Immature natural killer cell (primary cell): ENCODE measurements around the gene NIPAL3. TPM values are rescaled to one million over a fixed set of nuclear protein-coding genes. Genes with fewer than 3 reads are reported as not detected.

Experiments
- DNase-seq, 3 donors: peaks; one replicate each; pipeline ENCODE4 v3.0.0; 2022; ENCODE audit warnings: mixed read lengths in 1 of 3
- H3K27ac Mint-ChIP-seq, 6 donors: one replicate each; pipeline ENCODE4 v1.8.0; 2020; ENCODE audit warnings: mixed read lengths in 6 of 6, mild to moderate bottlenecking in 5 of 6, inconsistent platforms in 4 of 6, moderate library complexity in 3 of 6
- H3K27me3 Mint-ChIP-seq, 3 donors: one replicate each; pipeline ENCODE4 v1.8.0; 2020 to 2021; ENCODE audit warnings: low read depth in 3 of 3, mild to moderate bottlenecking in 3 of 3, mixed read lengths in 3 of 3, moderate library complexity in 3 of 3, inconsistent platforms in 1 of 3
- H3K36me3 Mint-ChIP-seq, 3 donors: one replicate each; pipeline ENCODE4 v1.8.0; 2020; ENCODE audit warnings: mixed read lengths in 3 of 3, inconsistent platforms in 2 of 3, mild to moderate bottlenecking in 2 of 3
- H3K4me1 Mint-ChIP-seq, 2 donors: one replicate each; pipeline ENCODE4 v1.8.0; 2020; ENCODE audit warnings: inconsistent platforms in 2 of 2, mild to moderate bottlenecking in 2 of 2, mixed read lengths in 2 of 2, moderate library complexity in 1 of 2
- H3K4me3 Mint-ChIP-seq, 5 donors: one replicate each; pipeline ENCODE4 v1.8.0; 2020; ENCODE audit warnings: mild to moderate bottlenecking in 5 of 5, mixed read lengths in 5 of 5, inconsistent platforms in 3 of 5, moderate library complexity in 3 of 5
- H3K9me3 Mint-ChIP-seq, 6 donors: one replicate each; pipeline ENCODE4 v1.8.0; 2020; ENCODE audit warnings: mild to moderate bottlenecking in 6 of 6, mixed read lengths in 6 of 6, inconsistent platforms in 4 of 6, moderate library complexity in 3 of 6
- polyA plus RNA-seq, 3 donors: library from polyadenylated mRNA; unstranded; fragments of 300-500 nt; fragmentation: Illumina TruSeq; gene quantifications; one replicate each; pipeline ENCODE4 v1.2.3, GENCODE V29; 2021

NIPAL3 gene
- polyA plus RNA-seq, 3 donors from 2014 or later: 23.9 to 42.3 (median 38.5) TPM

DNA sequence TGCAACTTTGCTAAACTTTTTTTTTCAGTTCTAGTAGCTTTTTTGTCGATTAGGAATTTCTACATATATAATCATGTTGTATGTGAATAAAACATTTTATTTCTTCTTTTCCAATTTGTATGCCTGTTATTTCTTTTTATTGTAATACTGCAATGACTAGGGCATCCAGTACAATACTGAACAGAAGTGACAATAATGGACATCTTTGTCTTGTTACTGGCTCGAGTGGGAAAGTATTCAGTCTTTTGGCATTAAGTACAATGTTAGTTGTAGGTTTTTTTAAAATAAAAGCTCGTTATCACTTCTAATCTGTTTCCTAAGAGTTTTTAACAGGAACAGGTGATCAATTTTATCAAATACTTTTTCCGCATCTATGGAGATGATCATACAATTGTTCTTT lies 11.8 kb upstream of the NIPAL3 start:
- Mint-ChIP-seq H3K27ac (no peak overlapping the region), H3K27me3 (peaks cover 0 to 2% (median 0%) of the 10 kb centered on the region in 3 donors), H3K9me3 (peaks cover 0 to 2% (median 0%) of the 10 kb centered on the region in 6 donors), H3K4me1 (no peaks in the 10 kb centered on the region), H3K4me3 (no peak overlapping the region), H3K36me3 (peaks cover 0 to 7% (median 3%) of the 10 kb centered on the region in 3 donors)
- no peak for DNase-seq

- H3K4me1 Mint-ChIP-seq: no peaks in the 10 kb centered on the region
- peaks cover 0 to 7% (median 0%) of the 10 kb centered on the region in 3 donors for H3K36me3 Mint-ChIP-seq
- no peak for DNase-seq
- H3K9me3 Mint-ChIP-seq: peaks cover 0 to 2% (median 0%) of the 10 kb centered on the region in 6 donors
- H3K27ac Mint-ChIP-seq: no peak overlapping the region
- H3K4me3 Mint-ChIP-seq: no peak overlapping the region
- peaks cover 0 to 5% (median 0%) of the 10 kb centered on the region in 3 donors for H3K27me3 Mint-ChIP-seq
These were observed 8.8 kb upstream of the NIPAL3 start for GRCh38 chr1:24406788-24407187.

GRCh38 chr1:24409535-24409934 lies 6.1 kb upstream of the NIPAL3 start:
- DNase-seq: no peak
- Mint-ChIP-seq H3K36me3 (peaks cover 0 to 7% (median 0%) of the 10 kb centered on the region in 3 donors), H3K4me3 (no peak overlapping the region), H3K27ac (no peak overlapping the region), H3K4me1 (peaks cover 9 to 10% of the 10 kb centered on the region in 2 donors), H3K9me3 (peaks cover 0 to 2% (median 0%) of the 10 kb centered on the region in 6 donors), H3K27me3 (peaks cover 0 to 9% (median 5%) of the 10 kb centered on the region in 3 donors)

GRCh38 chr1:24410750-24411149 lies 4.9 kb upstream of the NIPAL3 start:
- DNase-seq: no peak
- peaks cover 20 to 22% of the 10 kb centered on the region in 2 donors for H3K4me1 Mint-ChIP-seq

GRCh38 chr1:24411963-24412362 lies 3.6 kb upstream of the NIPAL3 start:
- Mint-ChIP-seq H3K27ac (no peak overlapping the region), H3K4me1 (peaks cover 32 to 34% of the 10 kb centered on the region in 2 donors), H3K36me3 (peaks cover 0 to 7% (median 0%) of the 10 kb centered on the region in 3 donors), H3K9me3 (peaks cover 0 to 2% (median 0%) of the 10 kb centered on the region in 6 donors), H3K27me3 (peaks cover 0 to 23% (median 12%) of the 10 kb centered on the region in 3 donors), H3K4me3 (no peak overlapping the region)
- no peak for DNase-seq

More at GRCh38 chr1:24410750-24411149, 4.9 kb upstream of the NIPAL3 start:
- Mint-ChIP-seq H3K4me3 (no peak overlapping the region), H3K27me3 (peaks cover 0 to 18% (median 12%) of the 10 kb centered on the region in 3 donors), H3K9me3 (peaks cover 0 to 2% (median 0%) of the 10 kb centered on the region in 6 donors), H3K36me3 (peaks cover 0 to 7% (median 0%) of the 10 kb centered on the region in 3 donors), H3K27ac (no peak overlapping the region)

GRCh38 chr1:24412408-24412807 lies 3.2 kb upstream of the NIPAL3 start:
- peaks cover 0 to 23% (median 12%) of the 10 kb centered on the region in 3 donors for H3K27me3 Mint-ChIP-seq
- H3K4me3 Mint-ChIP-seq: peak overlapping the region in 1 of 5 donors; percentile 93
- no peak for DNase-seq
- peaks cover 0 to 7% (median 0%) of the 10 kb centered on the region in 3 donors for H3K36me3 Mint-ChIP-seq
- H3K4me1 Mint-ChIP-seq: peaks cover 37 to 39% of the 10 kb centered on the region in 2 donors
- H3K9me3 Mint-ChIP-seq: peaks cover 0 to 2% (median 0%) of the 10 kb centered on the region in 6 donors
- no peak overlapping the region for H3K27ac Mint-ChIP-seq

DNA sequence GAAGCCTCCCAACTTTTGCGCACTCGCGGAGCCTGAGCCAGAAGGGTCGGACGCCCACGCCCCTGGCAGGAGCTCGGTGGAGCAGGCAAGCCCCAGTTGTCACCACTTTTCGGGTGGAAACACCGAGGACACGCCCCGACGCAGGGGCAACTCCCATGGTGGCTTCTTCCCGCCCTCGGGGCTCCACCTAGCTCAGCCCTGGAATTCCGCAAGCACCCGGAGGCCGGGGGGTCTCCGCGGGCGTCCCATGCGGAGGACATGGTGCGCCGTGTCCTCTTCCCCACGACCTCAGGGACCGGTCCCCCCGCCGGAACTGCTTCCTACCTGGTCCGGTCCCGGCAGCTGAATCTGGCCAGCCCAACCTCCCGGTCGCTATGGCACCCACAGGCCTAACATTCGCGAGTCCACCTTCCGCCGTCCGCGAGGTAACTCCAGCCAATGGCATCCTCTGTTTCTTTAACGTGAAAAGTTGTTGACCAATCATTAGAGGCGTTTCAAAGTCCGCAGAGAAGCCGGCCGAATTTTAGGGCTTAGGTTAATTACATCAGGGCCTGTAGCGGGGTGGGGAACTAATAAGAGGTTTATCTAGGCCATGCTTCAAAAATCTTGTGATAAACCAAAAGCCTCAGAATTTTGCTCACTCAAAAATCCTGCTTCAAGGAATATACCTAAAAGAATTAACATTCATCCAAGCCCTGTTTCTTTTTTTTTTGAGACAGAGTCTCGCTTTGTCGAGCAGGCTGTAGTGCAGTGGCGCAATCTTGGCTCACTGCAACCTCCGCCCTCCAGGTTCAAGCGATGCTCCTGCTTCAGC lies 2.0 kb upstream of the NIPAL3 start, which contains the start of gene STPG1:
STPG1 (minus strand) TSS at position 433 of the 814 bp plus-strand sequence. CDS start 12,394 bp downstream, outside the sequence.
- Mint-ChIP-seq H3K4me1 (peaks cover 40 to 44% of the 10 kb centered on the region in 2 donors), H3K27ac (peak within 1 kb of the TSS in 3 of 6 donors; percentile 25 to 72 (median 53)), H3K27me3 (peaks cover 0 to 23% (median 10%) of the 10 kb centered on the region in 3 donors), H3K36me3 (no peaks in the 10 kb centered on the region), H3K9me3 (no peaks in the 10 kb centered on the region), H3K4me3 (peak within 1 kb of the TSS; percentile 80 to 100 (median 93))
- peak; percentile 60 to 82 (median 71) for DNase-seq

GRCh38 chr1:24414775-24415333 lies 748 bp upstream of the NIPAL3 start:
- H3K4me1 Mint-ChIP-seq: peaks cover 43 to 44% of the 10 kb centered on the region in 2 donors
- peaks cover 0 to 7% (median 3%) of the 10 kb centered on the region in 3 donors for H3K36me3 Mint-ChIP-seq
- H3K27me3 Mint-ChIP-seq: peaks cover 0 to 23% (median 8%) of the 10 kb centered on the region in 3 donors

DNA sequence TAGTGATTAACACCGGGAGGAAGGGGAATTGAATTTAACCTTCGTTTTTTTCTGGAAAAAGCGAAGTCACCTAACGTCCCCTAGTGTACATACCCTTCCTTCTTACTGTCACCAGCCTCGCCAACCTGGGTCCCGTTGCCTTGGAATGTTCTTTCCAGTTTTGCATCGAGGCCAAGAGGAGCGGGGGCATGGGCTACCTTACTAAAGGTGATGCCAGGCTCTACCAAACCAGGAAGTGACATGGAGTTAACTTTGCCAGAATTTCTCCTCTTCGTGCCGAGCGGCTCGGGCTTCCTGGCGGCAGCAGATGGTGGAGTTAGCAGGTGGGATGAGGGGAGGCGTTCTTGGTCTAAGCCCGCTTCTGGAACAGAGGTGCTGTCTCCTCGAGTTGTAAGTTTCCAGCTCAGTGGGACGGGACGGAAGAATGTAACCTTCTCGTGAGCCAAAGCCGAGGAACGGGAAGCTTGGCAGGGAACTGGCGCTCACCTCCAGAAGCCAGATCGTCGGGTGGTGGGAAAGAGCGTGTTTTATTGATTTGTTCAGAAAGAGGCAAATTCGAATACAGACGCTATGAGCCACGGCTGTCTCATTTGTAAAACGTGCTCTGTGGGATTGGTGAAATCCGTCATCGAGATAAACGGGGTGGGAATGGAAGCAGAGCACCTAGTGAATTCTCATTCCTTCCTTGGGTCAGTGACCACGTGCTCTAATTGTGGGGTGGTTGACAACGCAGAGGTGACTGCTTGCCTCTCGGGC lies 486 bp downstream of the NIPAL3 start:
- no peaks in the 10 kb centered on the region for H3K9me3 Mint-ChIP-seq
- peaks cover 0 to 23% (median 8%) of the 10 kb centered on the region in 3 donors for H3K27me3 Mint-ChIP-seq
- H3K4me3 Mint-ChIP-seq: peak overlapping the region; percentile 95 to 100 (median 97)
- DNase-seq: no peak
- peaks cover 0 to 7% (median 5%) of the 10 kb centered on the region in 3 donors for H3K36me3 Mint-ChIP-seq
- peaks cover 43 to 44% of the 10 kb centered on the region in 2 donors for H3K4me1 Mint-ChIP-seq
- peak overlapping the region; percentile 81 to 95 (median 86) for H3K27ac Mint-ChIP-seq

More at GRCh38 chr1:24414775-24415333, 748 bp upstream of the NIPAL3 start:
- Mint-ChIP-seq H3K27ac (peak overlapping the region in 5 of 6 donors; percentile 12 to 86 (median 68)), H3K4me3 (peak overlapping the region; percentile 95 to 100 (median 97)), H3K9me3 (no peaks in the 10 kb centered on the region)
- DNase-seq: no peak

- peaks cover 0 to 23% (median 8%) of the 10 kb centered on the region in 3 donors for H3K27me3 Mint-ChIP-seq
- H3K4me1 Mint-ChIP-seq: peaks cover 43 to 44% of the 10 kb centered on the region in 2 donors
- peak overlapping the region; percentile 95 to 100 (median 97) for H3K4me3 Mint-ChIP-seq
- no peaks in the 10 kb centered on the region for H3K9me3 Mint-ChIP-seq
- H3K36me3 Mint-ChIP-seq: peaks cover 0 to 11% (median 7%) of the 10 kb centered on the region in 3 donors
- peak; percentile 55 to 57 (median 56) for DNase-seq
- H3K27ac Mint-ChIP-seq: peak overlapping the region; percentile 81 to 95 (median 86)
These were observed 1.2 kb downstream of the NIPAL3 start for GRCh38 chr1:24416666-24417391.

GRCh38 chr1:24417681-24418080 lies 2.1 kb downstream of the NIPAL3 start:
- DNase-seq: no peak
- peaks cover 5 to 17% (median 12%) of the 10 kb centered on the region in 3 donors for H3K36me3 Mint-ChIP-seq
- H3K4me3 Mint-ChIP-seq: no peak overlapping the region
- H3K9me3 Mint-ChIP-seq: no peaks in the 10 kb centered on the region
- H3K27ac Mint-ChIP-seq: peak overlapping the region in 3 of 6 donors; percentile 45 to 86 (median 68)
- H3K4me1 Mint-ChIP-seq: peaks cover 43 to 44% of the 10 kb centered on the region in 2 donors
- H3K27me3 Mint-ChIP-seq: peaks cover 0 to 23% (median 8%) of the 10 kb centered on the region in 3 donors

- Mint-ChIP-seq H3K4me3 (peak overlapping the region in 1 of 5 donors; percentile 11), H3K4me1 (peaks cover 34% of the 10 kb centered on the region in 2 donors), H3K27me3 (peaks cover 0 to 15% (median 8%) of the 10 kb centered on the region in 3 donors), H3K36me3 (peaks cover 9 to 24% (median 18%) of the 10 kb centered on the region in 3 donors), H3K27ac (no peak overlapping the region), H3K9me3 (no peaks in the 10 kb centered on the region)
- DNase-seq: no peak
These were observed 3.5 kb downstream of the NIPAL3 start for GRCh38 chr1:24418898-24419628.
